Measurements from ENCODE around the gene NPB.

DNA sequence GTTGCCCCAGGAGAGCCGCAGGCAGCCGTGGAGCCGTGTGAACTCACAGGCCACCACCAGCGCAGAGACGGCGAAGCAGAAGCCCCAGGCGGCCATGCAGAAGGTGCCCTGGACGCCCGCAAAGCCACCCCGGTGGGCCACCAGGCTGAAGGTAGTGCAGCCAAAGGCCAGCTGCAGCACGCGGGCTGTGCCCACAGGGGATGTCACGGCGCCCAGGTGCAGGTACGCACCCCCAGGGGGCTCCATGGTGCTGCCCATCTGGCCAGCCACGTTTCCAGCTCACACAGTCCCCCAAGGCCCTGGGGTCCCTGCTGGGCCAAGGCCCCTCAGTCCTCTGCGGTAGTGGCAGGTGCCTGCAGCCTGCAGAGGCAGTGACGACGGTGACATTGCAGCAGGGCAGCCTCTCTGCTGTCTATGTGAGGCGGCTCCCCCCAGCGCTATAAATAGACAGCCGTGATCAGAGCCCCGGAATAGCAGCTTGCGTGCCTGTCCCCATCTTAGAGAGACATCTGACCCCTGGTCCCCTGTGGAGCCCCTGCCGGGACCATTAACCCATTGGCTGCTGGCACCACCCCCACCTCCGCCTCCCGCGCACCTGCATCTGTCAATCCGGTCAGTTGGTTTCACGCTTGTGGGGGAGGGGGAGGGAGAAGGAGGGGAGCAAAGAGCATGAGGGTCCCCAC lies 39.6 kb downstream of the NPB start:
- TF ChIP-seq, protein P1, sequence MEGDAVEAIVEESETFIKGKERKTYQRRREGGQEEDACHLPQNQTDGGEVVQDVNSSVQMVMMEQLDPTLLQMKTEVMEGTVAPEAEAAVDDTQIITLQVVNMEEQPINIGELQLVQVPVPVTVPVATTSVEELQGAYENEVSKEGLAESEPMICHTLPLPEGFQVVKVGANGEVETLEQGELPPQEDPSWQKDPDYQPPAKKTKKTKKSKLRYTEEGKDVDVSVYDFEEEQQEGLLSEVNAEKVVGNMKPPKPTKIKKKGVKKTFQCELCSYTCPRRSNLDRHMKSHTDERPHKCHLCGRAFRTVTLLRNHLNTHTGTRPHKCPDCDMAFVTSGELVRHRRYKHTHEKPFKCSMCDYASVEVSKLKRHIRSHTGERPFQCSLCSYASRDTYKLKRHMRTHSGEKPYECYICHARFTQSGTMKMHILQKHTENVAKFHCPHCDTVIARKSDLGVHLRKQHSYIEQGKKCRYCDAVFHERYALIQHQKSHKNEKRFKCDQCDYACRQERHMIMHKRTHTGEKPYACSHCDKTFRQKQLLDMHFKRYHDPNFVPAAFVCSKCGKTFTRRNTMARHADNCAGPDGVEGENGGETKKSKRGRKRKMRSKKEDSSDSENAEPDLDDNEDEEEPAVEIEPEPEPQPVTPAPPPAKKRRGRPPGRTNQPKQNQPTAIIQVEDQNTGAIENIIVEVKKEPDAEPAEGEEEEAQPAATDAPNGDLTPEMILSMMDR (IDR thresholded peaks at IDR 0.05): no peak
- no peak for TF ChIP-seq POLR2A (IDR thresholded peaks at IDR 0.05)
- TF ChIP-seq EP300 (IDR thresholded peaks at IDR 0.05): no peak

All from ovary (tissue), 3 donors.